DND-41 (cell line): ENCODE measurements around the gene GAS5.
"Not testable (repeated sequence)": the region's sequence is repeated elsewhere in the genome, so short reads cannot be mapped to it uniquely, and the experiment has no call there.

Experiments used
- ATAC-seq: fragments of 200-7000 bp; cut with Tn5 transposase; 3 replicates; pipeline ENCODE4 v1.9.1; 2021; ENCODE audit warnings: low read depth; ENCODE audit not compliant: insufficient read depth
- DNase-seq: peaks from one replicate; pipeline ENCODE4 v3.0.0-alpha.2; 2020
- H2AFZ ChIP-seq: 2 replicates; pipeline ENCODE4 v1.6.0; 2012; ENCODE audit warnings: low read depth, low read length
- H3K27ac ChIP-seq: 2 replicates; pipeline ENCODE4 v1.5.1; 2012; ENCODE audit warnings: low read length, inconsistent platforms
- H3K27me3 ChIP-seq: fragments of 200-600 bp; sonication (generic); 2 replicates; pipeline ENCODE4 v1.6.0; 2012; ENCODE audit warnings: low read length, mild to moderate bottlenecking, inconsistent platforms; ENCODE audit not compliant: insufficient read depth, poor library complexity
- H3K36me3 ChIP-seq: 2 replicates; pipeline ENCODE4 v1.5.1; 2012; ENCODE audit warnings: low read length, inconsistent platforms; ENCODE audit not compliant: insufficient read depth
- H3K4me1 ChIP-seq: 2 replicates; pipeline ENCODE4 v1.5.1; 2012; ENCODE audit warnings: mild to moderate bottlenecking, low read length; ENCODE audit not compliant: insufficient read depth
- H3K4me2 ChIP-seq: 2 replicates; pipeline ENCODE4 v1.6.0; 2012; ENCODE audit warnings: mild to moderate bottlenecking, moderate library complexity, low read length, inconsistent platforms; ENCODE audit not compliant: insufficient read depth
- H3K4me3 ChIP-seq, 2 experiments: fragments of 200-600 bp in 1 of 2; shearing (Covaris generic) in 1 of 2; 2 replicates each; pipeline ENCODE4 v1.5.1; 2012 to 2016; ENCODE audit warnings: inconsistent platforms in 2 of 2, low read length in 2 of 2, mild to moderate bottlenecking in 2 of 2, low read depth in 1 of 2, moderate library complexity in 1 of 2
- H3K79me2 ChIP-seq: 2 replicates; pipeline ENCODE4 v1.6.0; 2012; ENCODE audit warnings: low read length, inconsistent platforms; ENCODE audit not compliant: insufficient read depth
- H3K9ac ChIP-seq: 2 replicates; pipeline ENCODE4 v1.6.0; 2012; ENCODE audit warnings: low read depth, mild to moderate bottlenecking, inconsistent platforms, low read length, moderate library complexity
- H3K9me3 ChIP-seq: 2 replicates; pipeline ENCODE4 v1.5.1; 2012; ENCODE audit warnings: low read length, moderate library complexity, mild to moderate bottlenecking, inconsistent platforms; ENCODE audit not compliant: insufficient read depth, severe bottlenecking
- H4K20me1 ChIP-seq: 2 replicates; pipeline ENCODE4 v1.6.0; 2012; ENCODE audit warnings: low read length; ENCODE audit not compliant: insufficient read depth
- CTCF ChIP-seq: IDR thresholded peaks from 2 replicates; pipeline ENCODE4 v1.5.1; 2012; ENCODE audit warnings: borderline replicate concordance, low read length, moderate library complexity, mild to moderate bottlenecking; ENCODE audit not compliant: poor library complexity, severe bottlenecking; ENCODE audit errors: extremely low read depth
- EZH2 ChIP-seq: IDR thresholded peaks from 3 replicates; pipeline ENCODE4 v1.6.1; 2012; ENCODE audit warnings: borderline replicate concordance, low read depth, mild to moderate bottlenecking, moderate library complexity, low read length, inconsistent platforms; ENCODE audit not compliant: severe bottlenecking

GAS5 gene

GRCh38 chr1:173863224-173864161 is 4.3 kb downstream of the GAS5 start:
- Histone ChIP-seq H3K79me2 (peaks cover 32% of the 10 kb centered on the region), H3K4me2 (no peak overlapping the region), H3K9me3 (no peaks in the 10 kb centered on the region), H3K4me1 (peaks cover 33% of the 10 kb centered on the region), H3K36me3 (peaks cover 71% of the 10 kb centered on the region), H3K27me3 (no peaks in the 10 kb centered on the region), H4K20me1 (peaks cover 27% of the 10 kb centered on the region; the same call in 1 of the 2 replicates), H3K9ac (no peak overlapping the region), H3K27ac (no peak overlapping the region), H3K4me3 (no peak overlapping the region), H2AFZ (no peak overlapping the region)
- DNase-seq: no peak
- no peak for ATAC-seq
- no peak for TF ChIP-seq CTCF
- no peak for TF ChIP-seq EZH2

GRCh38 chr1:173862769-173863223 is 5.0 kb downstream of the GAS5 start:
- H4K20me1 ChIP-seq: peaks cover 27% of the 10 kb centered on the region; the same call in 1 of the 2 replicates
- no peak overlapping the region for H3K4me2 ChIP-seq
- no peak overlapping the region for H2AFZ ChIP-seq
- DNase-seq: no peak
- no peak overlapping the region for H3K4me3 ChIP-seq
- no peak overlapping the region for H3K9ac ChIP-seq
- H3K4me1 ChIP-seq: peaks cover 33% of the 10 kb centered on the region
- no peak overlapping the region for H3K27ac ChIP-seq
- no peaks in the 10 kb centered on the region for H3K9me3 ChIP-seq
- ATAC-seq: peak; percentile 7; the same call in 1 of the 3 replicates
- TF ChIP-seq CTCF (no peak), EZH2 (no peak)
- H3K36me3 ChIP-seq: peaks cover 77% of the 10 kb centered on the region
- peaks cover 32% of the 10 kb centered on the region for H3K79me2 ChIP-seq
- no peaks in the 10 kb centered on the region for H3K27me3 ChIP-seq

DNA sequence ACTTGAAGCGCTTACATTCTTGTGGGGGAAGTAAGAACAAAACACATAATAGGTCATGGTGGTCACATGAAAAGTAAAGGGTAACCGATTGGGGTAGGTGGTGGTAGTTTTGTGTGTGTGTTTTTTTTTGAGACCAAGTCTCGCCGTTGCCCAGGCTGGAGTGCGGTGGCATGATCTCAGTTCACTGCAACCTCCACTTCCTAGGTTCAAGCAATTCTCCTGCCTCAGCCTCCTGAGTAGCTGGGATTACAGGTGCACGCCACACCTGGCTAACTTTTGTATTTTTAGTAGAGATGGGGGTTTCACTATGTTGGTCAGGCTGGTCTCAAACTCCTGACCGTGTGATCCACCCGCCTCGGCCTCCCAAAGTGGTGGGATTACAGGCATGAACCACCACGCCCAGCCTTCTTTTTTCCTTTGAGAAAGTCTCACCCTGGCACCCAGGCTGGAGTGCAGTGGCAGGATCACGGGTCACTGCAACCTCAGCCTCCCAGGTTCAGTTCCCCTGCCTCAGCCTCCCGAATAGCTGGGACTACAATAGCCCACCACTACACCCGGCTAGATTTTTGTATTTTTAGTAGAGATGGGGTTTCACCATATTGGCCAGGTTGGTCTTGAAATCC is 5.5 kb downstream of the GAS5 start:
- not testable (repeated sequence) for H3K9ac ChIP-seq, H3K27ac ChIP-seq, H2AFZ ChIP-seq, H3K4me2 ChIP-seq, H3K9me3 ChIP-seq, H3K4me3 ChIP-seq, H3K27me3 ChIP-seq
- peaks cover 82% of the 10 kb centered on the region for H3K36me3 ChIP-seq
- peaks cover 27% of the 10 kb centered on the region; the same call in 1 of the 2 replicates for H4K20me1 ChIP-seq
- H3K4me1 ChIP-seq: peaks cover 32% of the 10 kb centered on the region
- H3K79me2 ChIP-seq: peaks cover 27% of the 10 kb centered on the region
- peak; percentile 28 for DNase-seq
- peak; percentile 22 for ATAC-seq

GRCh38 chr1:173861731-173862145 is 6.1 kb downstream of the GAS5 start:
- DNase-seq (peak; percentile 19), ATAC-seq (peak; percentile 34)
- peaks cover 21% of the 10 kb centered on the region for H3K79me2 ChIP-seq
- peaks cover 27% of the 10 kb centered on the region for H3K4me1 ChIP-seq
- no peak overlapping the region for H3K4me2 ChIP-seq
- H3K9ac ChIP-seq: no peak overlapping the region
- peaks cover 25% of the 10 kb centered on the region; the same call in 1 of the 2 replicates for H4K20me1 ChIP-seq
- H2AFZ ChIP-seq: no peak overlapping the region
- peaks cover 82% of the 10 kb centered on the region for H3K36me3 ChIP-seq
- no peaks in the 10 kb centered on the region for H3K27me3 ChIP-seq
- H3K4me3 ChIP-seq: no peak overlapping the region
- TF ChIP-seq EZH2: no peak
- TF ChIP-seq CTCF: no peak
- H3K27ac ChIP-seq: no peak overlapping the region
- H3K9me3 ChIP-seq: no peaks in the 10 kb centered on the region
